ENCODE results near the gene ANKRD6.

- no peak for TF ChIP-seq CTCF (IDR thresholded peaks at IDR 0.05)
- no peak for TF ChIP-seq MXD4 (CRISPR knock-in tag; IDR thresholded peaks at IDR 0.05; ENCODE audit: borderline replicate concordance)
- TF ChIP-seq ZNF138 (CRISPR knock-in tag; conservative IDR thresholded peaks at IDR 0.05) = no peak
- no peak for TF ChIP-seq ATF1 (CRISPR knock-in tag; IDR thresholded peaks at IDR 0.05)
- no peak for TF ChIP-seq ZBTB21 (CRISPR knock-in tag; IDR thresholded peaks at IDR 0.05; ENCODE audit: borderline replicate concordance)
- no peak for TF ChIP-seq ZNF121 (CRISPR knock-in tag; IDR thresholded peaks at IDR 0.05)
- TF ChIP-seq FOXK1 (CRISPR knock-in tag; IDR thresholded peaks at IDR 0.05) = no peak
- no peak for TF ChIP-seq MAX (CRISPR knock-in tag; IDR thresholded peaks at IDR 0.05)
- no peak for TF ChIP-seq ATF3 (CRISPR knock-in tag; conservative IDR thresholded peaks at IDR 0.05)
- TF ChIP-seq TEAD4 (CRISPR knock-in tag; IDR thresholded peaks at IDR 0.05) = no peak
- no peak for TF ChIP-seq E2F4 (CRISPR knock-in tag; IDR thresholded peaks at IDR 0.05; ENCODE audit: borderline replicate concordance, low read depth)
- no peak for TF ChIP-seq USF2 (CRISPR knock-in tag; IDR thresholded peaks at IDR 0.05)
Measured at GRCh38 chr6:89494131-89494793, 61.3 kb downstream of the ANKRD6 start.
